HFFc6 (cell line): ENCODE results near the gene FZD7. TPM values are rescaled to one million over a fixed set of nuclear protein-coding genes. Genes with fewer than 3 reads are reported as not detected.

Experiments used
- DNase-seq: peaks from one replicate; pipeline ENCODE4 v3.0.0-alpha.2; 2018
- H3K27ac Mint-ChIP-seq: 2 replicates; pipeline ENCODE4 v1.8.0; 2020; ENCODE audit warnings: mild to moderate bottlenecking, mixed read lengths
- H3K27me3 Mint-ChIP-seq: 2 replicates; pipeline ENCODE4 v1.8.0; 2021; ENCODE audit warnings: mild to moderate bottlenecking, moderate library complexity, mixed read lengths; ENCODE audit not compliant: insufficient read depth
- H3K36me3 Mint-ChIP-seq: 2 replicates; pipeline ENCODE4 v1.8.0; 2021; ENCODE audit warnings: low read depth, mixed read lengths
- H3K4me1 Mint-ChIP-seq: 2 replicates; pipeline ENCODE4 v1.8.0; 2020; ENCODE audit warnings: low read depth, mixed read lengths
- H3K4me3 Mint-ChIP-seq: 2 replicates; pipeline ENCODE4 v1.8.0; 2020; ENCODE audit warnings: mild to moderate bottlenecking, moderate library complexity, mixed read lengths
- H3K9me3 Mint-ChIP-seq: 2 replicates; pipeline ENCODE4 v1.8.0; 2020; ENCODE audit warnings: mild to moderate bottlenecking, mixed read lengths
- CTCF ChIP-seq: fragments of 200-600 bp; sonication (generic); IDR thresholded peaks from 2 replicates; pipeline ENCODE4 v1.5.0; 2021; ENCODE audit warnings: antibody characterized with exemption, mild to moderate bottlenecking
- total RNA-seq, 6 experiments: library from RNA; stranded (reverse); fragmentation: NEBNext Ultra II Directional; extraction: Animal tissue kit (Norgen Biotek cat#: 25700); gene quantifications; 2 replicates in 1 of 6; 3 replicates in 5 of 6; pipeline ENCODE4 v1.2.3, GENCODE V29; 2021

Gene FZD7
- total RNA-seq, 6 experiments from 2014 or later = 111 to 147 (median 117) TPM

GRCh38 chr2:202060218-202060617 lies 26.6 kb downstream of the FZD7 start:
- Mint-ChIP-seq H3K4me3 (no peak overlapping the region), H3K36me3 (no peaks in the 10 kb centered on the region), H3K9me3 (no peaks in the 10 kb centered on the region), H3K27me3 (peaks cover 4% of the 10 kb centered on the region; the same call in 1 of the 2 replicates), H3K4me1 (peaks cover 33% of the 10 kb centered on the region), H3K27ac (no peak overlapping the region)
- peak; percentile 55 for TF ChIP-seq CTCF
- no peak for DNase-seq

DNA sequence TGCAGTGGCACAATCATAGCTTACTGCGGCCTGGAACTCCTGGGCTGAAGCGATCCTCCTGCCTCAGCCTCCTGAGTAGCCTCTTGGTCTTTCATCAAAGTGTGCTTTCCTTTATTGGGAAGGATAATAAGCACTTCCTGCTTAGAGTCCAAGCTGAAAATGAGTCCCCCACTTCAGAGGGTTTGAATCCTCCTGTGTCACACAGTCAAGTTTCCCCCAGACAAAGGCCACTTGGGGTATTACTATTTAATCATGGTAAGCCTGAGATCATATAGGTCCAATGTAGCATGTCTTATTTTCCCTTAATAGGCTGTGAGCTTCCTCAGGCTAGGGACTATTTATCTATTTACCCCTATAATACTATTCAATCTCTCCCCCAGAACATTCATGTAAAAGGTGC lies 28.0 kb downstream of the FZD7 start:
- peaks cover 31% of the 10 kb centered on the region for H3K4me1 Mint-ChIP-seq
- H3K27me3 Mint-ChIP-seq = peaks cover 4% of the 10 kb centered on the region; the same call in 1 of the 2 replicates
- no peak for TF ChIP-seq CTCF
- DNase-seq = no peak
- H3K9me3 Mint-ChIP-seq = no peaks in the 10 kb centered on the region
- H3K36me3 Mint-ChIP-seq = no peaks in the 10 kb centered on the region
- H3K27ac Mint-ChIP-seq = no peak overlapping the region
- H3K4me3 Mint-ChIP-seq = no peak overlapping the region

- peak; percentile 62 for DNase-seq
- H3K9me3 Mint-ChIP-seq = no peaks in the 10 kb centered on the region
- H3K36me3 Mint-ChIP-seq = no peaks in the 10 kb centered on the region
- H3K4me3 Mint-ChIP-seq = peak overlapping the region; percentile 75
- H3K27me3 Mint-ChIP-seq = no peaks in the 10 kb centered on the region
- peaks cover 28% of the 10 kb centered on the region for H3K4me1 Mint-ChIP-seq
- TF ChIP-seq CTCF = no peak
- H3K27ac Mint-ChIP-seq = peak overlapping the region; percentile 90
Measured at GRCh38 chr2:202064171-202064880, 30.7 kb downstream of the FZD7 start.

- no peak for TF ChIP-seq CTCF
- Mint-ChIP-seq H3K27me3 (no peaks in the 10 kb centered on the region), H3K4me1 (peaks cover 28% of the 10 kb centered on the region), H3K36me3 (no peaks in the 10 kb centered on the region), H3K27ac (peak overlapping the region; percentile 90), H3K9me3 (no peaks in the 10 kb centered on the region), H3K4me3 (0 out of 2 replicates have a peak overlapping the region, but pooled peaks have one; percentile 75)
- DNase-seq = no peak
Measured at GRCh38 chr2:202064881-202065230, 31.2 kb downstream of the FZD7 start.

GRCh38 chr2:202065876-202066275 lies 32.2 kb downstream of the FZD7 start:
- no peaks in the 10 kb centered on the region for H3K36me3 Mint-ChIP-seq
- H3K27me3 Mint-ChIP-seq = no peaks in the 10 kb centered on the region
- peaks cover 28% of the 10 kb centered on the region for H3K4me1 Mint-ChIP-seq
- DNase-seq = no peak
- H3K9me3 Mint-ChIP-seq = no peaks in the 10 kb centered on the region
- TF ChIP-seq CTCF = no peak
- no peak overlapping the region for H3K27ac Mint-ChIP-seq
- no peak overlapping the region for H3K4me3 Mint-ChIP-seq
